CD14-positive monocyte (primary cell): ENCODE results near the gene NEK6. TPM values are rescaled to one million over a fixed set of nuclear protein-coding genes. Genes with fewer than 3 reads are reported as not detected.

Experiments
- DNase-seq, 3 donors: peaks; one replicate each; pipeline ENCODE4 v3.0.0-alpha.2; 2011 to 2022
- H2AFZ ChIP-seq: 2 replicates; pipeline ENCODE4 v1.6.0; 2012; ENCODE audit warnings: mild to moderate bottlenecking, low read depth, low read length, inconsistent platforms; ENCODE audit not compliant: insufficient read depth, poor library complexity, severe bottlenecking
- H3K27ac ChIP-seq, 2 donors: 1 replicate in 1 of 2; 2 replicates in 1 of 2; pipeline ENCODE4 v1.5.1; 2012 to 2013; ENCODE audit warnings: low read length in 2 of 2, control low read depth in 1 of 2, inconsistent platforms in 1 of 2, low read depth in 1 of 2, mild to moderate bottlenecking in 1 of 2
- H3K27me3 ChIP-seq, 2 donors: one replicate each; pipeline versions ENCODE4 v1.6.0 to v1.6.1; 2011 to 2013; ENCODE audit warnings: low read length in 2 of 2; ENCODE audit not compliant: control insufficient read depth in 2 of 2, insufficient read depth in 2 of 2
- H3K36me3 ChIP-seq, 2 donors: replicated peaks in 1 of 2; 1 replicate in 1 of 2; 2 replicates in 1 of 2; pipeline versions ENCODE4 v1.5.1 to v1.6.1; 2012 to 2013; ENCODE audit warnings: low read length in 2 of 2, control low read depth in 1 of 2, inconsistent platforms in 1 of 2, mild to moderate bottlenecking in 1 of 2; ENCODE audit not compliant: insufficient read depth in 2 of 2, control insufficient read depth in 1 of 2
- H3K4me1 ChIP-seq, 2 donors: 1 replicate in 1 of 2; 2 replicates in 1 of 2; pipeline versions ENCODE4 v1.5.1 to v1.6.1; 2012 to 2013; ENCODE audit warnings: low read length in 2 of 2, control low read depth in 1 of 2, inconsistent platforms in 1 of 2, mild to moderate bottlenecking in 1 of 2, moderate library complexity in 1 of 2; ENCODE audit not compliant: insufficient read depth in 2 of 2, control insufficient read depth in 1 of 2
- H3K4me2 ChIP-seq: replicated peaks from 2 replicates; pipeline ENCODE3; 2012; ENCODE audit warnings: low read length, moderate library complexity, mild to moderate bottlenecking; ENCODE audit not compliant: poor library complexity, severe bottlenecking; ENCODE audit errors: extremely low read depth
- H3K4me3 ChIP-seq, 3 experiments: fragments of 200-600 bp in 1 of 3; sonication (generic) in 1 of 3; replicated peaks in 1 of 3; 1 replicate in 2 of 3; 2 replicates in 1 of 3; pipeline ENCODE4 v1.5.1; 2011 to 2013; ENCODE audit warnings: low read length in 3 of 3, mild to moderate bottlenecking in 3 of 3, control low read depth in 2 of 3, low read depth in 2 of 3, inconsistent platforms in 1 of 3, moderate library complexity in 1 of 3
- H3K79me2 ChIP-seq: 2 replicates; pipeline ENCODE4 v1.6.0; 2012; ENCODE audit warnings: mild to moderate bottlenecking, control low read depth, inconsistent platforms, low read length, moderate library complexity; ENCODE audit not compliant: insufficient read depth
- H3K9ac ChIP-seq: 2 replicates; pipeline ENCODE4 v1.6.0; 2017; ENCODE audit warnings: low read length, mild to moderate bottlenecking; ENCODE audit not compliant: insufficient read depth, poor library complexity, severe bottlenecking
- H3K9me3 ChIP-seq, 2 donors: replicated peaks in 1 of 2; 1 replicate in 1 of 2; 2 replicates in 1 of 2; pipeline versions ENCODE4 v1.5.1 to v1.6.1; 2012 to 2013; ENCODE audit warnings: low read length in 2 of 2, control low read depth in 1 of 2; ENCODE audit not compliant: control insufficient read depth in 1 of 2, insufficient read depth in 1 of 2
- H4K20me1 ChIP-seq: 2 replicates; pipeline ENCODE4 v1.6.0; 2012; ENCODE audit warnings: mild to moderate bottlenecking, low read length, control low read depth, moderate library complexity; ENCODE audit not compliant: insufficient read depth
- H3K27ac Mint-ChIP-seq, 7 donors: one replicate each; pipeline ENCODE4 v1.8.0; 2020; ENCODE audit warnings: mild to moderate bottlenecking in 7 of 7, mixed read lengths in 7 of 7, moderate library complexity in 6 of 7, inconsistent platforms in 2 of 7
- H3K27me3 Mint-ChIP-seq, 3 donors: one replicate each; pipeline ENCODE4 v1.8.0; 2021 to 2022; ENCODE audit warnings: low read depth in 3 of 3, mild to moderate bottlenecking in 3 of 3, mixed read lengths in 3 of 3, moderate library complexity in 3 of 3, inconsistent platforms in 1 of 3
- H3K36me3 Mint-ChIP-seq, 2 donors: one replicate each; pipeline ENCODE4 v1.8.0; 2020; ENCODE audit warnings: mixed read lengths in 2 of 2, inconsistent platforms in 1 of 2, mild to moderate bottlenecking in 1 of 2
- H3K4me1 Mint-ChIP-seq: one replicate; pipeline ENCODE4 v1.8.0; 2020; ENCODE audit warnings: mild to moderate bottlenecking, mixed read lengths
- H3K4me3 Mint-ChIP-seq, 2 donors: one replicate each; pipeline ENCODE4 v1.8.0; 2020; ENCODE audit warnings: mild to moderate bottlenecking in 2 of 2, mixed read lengths in 2 of 2, moderate library complexity in 1 of 2
- H3K9me3 Mint-ChIP-seq, 7 donors: one replicate each; pipeline ENCODE4 v1.8.0; 2020 to 2022; ENCODE audit warnings: mixed read lengths in 7 of 7, mild to moderate bottlenecking in 6 of 7, moderate library complexity in 6 of 7, inconsistent platforms in 2 of 7
- CTCF ChIP-seq: fragments of 200-600 bp; IDR thresholded peaks from one replicate; pipeline ENCODE4 v1.8.0; 2022; ENCODE audit warnings: antibody characterized with exemption, mild to moderate bottlenecking
- WGBS: methylation state at CpG from one replicate; pipeline ENCODE4 v1.1.5; 2013; ENCODE audit warnings: missing lambda C conversion rate; ENCODE audit not compliant: insufficient coverage; 5-methylcytosine and 5-hydroxymethylcytosine counted together
- intact Hi-C, 2 donors: fragments of 100-400 bp; cut with micrococcal nuclease; formaldehyde crosslinking; loops; one replicate each; pipeline versions ENCODE4 v1.15.0 to v1.15.1; 2023
- polyA plus RNA-seq, 3 donors: library from polyadenylated mRNA; depleted of rRNA in 1 of 3; unstranded in 2 of 3; stranded (reverse) in 1 of 3; fragments of 300-500 nt in 2 of 3; fragments of >200 nt in 1 of 3; fragmentation: Illumina TruSeq in 2 of 3; gene quantifications; 1 replicate in 2 of 3; 2 replicates in 1 of 3; pipeline ENCODE4 v1.2.3, GENCODE V29; 2012 to 2021

Gene NEK6
- polyA plus RNA-seq, 3 donors = 26.1 to 46.0 (median 35.8) TPM

GRCh38 chr9:124376329-124376728, 118.6 kb downstream of the NEK6 start:
- intact Hi-C loops = no loop called here
- WGBS = no CpG with 5 or more reads among the region's 1 CpG
- H3K36me3 ChIP-seq = peaks cover 5 to 46% of the 10 kb centered on the region in 2 donors

GRCh38 chr9:124377551-124378406, 120.0 kb downstream of the NEK6 start:
- Mint-ChIP-seq H3K9me3 (peaks cover 0 to 2% (median 0%) of the 10 kb centered on the region in 7 donors), H3K4me1 (peaks cover 51% of the 10 kb centered on the region), H3K4me3 (no peak overlapping the region), H3K27me3 (no peaks in the 10 kb centered on the region), H3K27ac (no peak overlapping the region), H3K36me3 (peaks cover 37 to 43% of the 10 kb centered on the region in 2 donors)
- Histone ChIP-seq H3K36me3 (peaks cover 5 to 47% of the 10 kb centered on the region in 2 donors), H3K9me3 (no peaks in the 10 kb centered on the region), H3K9ac (no peak overlapping the region), H3K4me2 (no peak overlapping the region), H3K4me1 (peaks cover 29 to 32% of the 10 kb centered on the region in 2 donors), H3K4me3 (no peak overlapping the region), H3K27ac (no peak overlapping the region), H2AFZ (no peak overlapping the region), H3K79me2 (peaks cover 73% of the 10 kb centered on the region), H3K27me3 (no peaks in the 10 kb centered on the region), H4K20me1 (peaks cover 35% of the 10 kb centered on the region)
- no peak for TF ChIP-seq CTCF
- intact Hi-C loops = no loop called here
- no peak for DNase-seq
- 81% methylated on average over 3 of the region's 10 CpGs for WGBS

More at GRCh38 chr9:124376329-124376728, 118.6 kb downstream of the NEK6 start:
- Mint-ChIP-seq H3K9me3 (peaks cover 0 to 2% (median 0%) of the 10 kb centered on the region in 7 donors), H3K4me3 (no peak overlapping the region), H3K36me3 (peaks cover 34 to 41% of the 10 kb centered on the region in 2 donors), H3K27me3 (no peaks in the 10 kb centered on the region), H3K4me1 (peaks cover 54% of the 10 kb centered on the region), H3K27ac (peak overlapping the region in 5 of 7 donors; percentile 54 to 80 (median 62))
- Histone ChIP-seq H3K79me2 (peaks cover 87% of the 10 kb centered on the region), H3K9ac (no peak overlapping the region), H3K4me1 (peaks cover 27 to 36% of the 10 kb centered on the region in 2 donors), H3K4me2 (no peak overlapping the region), H4K20me1 (peaks cover 50% of the 10 kb centered on the region), H2AFZ (no peak overlapping the region), H3K27me3 (no peaks in the 10 kb centered on the region), H3K4me3 (no peak overlapping the region), H3K27ac (no peak overlapping the region), H3K9me3 (no peaks in the 10 kb centered on the region)
- no peak for TF ChIP-seq CTCF
- DNase-seq = no peak
